OCI-LY3 (cell line): ENCODE data around the gene SCAP.

Experiments
- EZH2phosphoT487 ChIP-seq: fragments of 200-600 bp; shearing (Covaris generic); IDR thresholded peaks from 2 replicates; pipeline ENCODE4 v1.6.1; 2018; ENCODE audit warnings: antibody characterized with exemption, mixed run types, low read depth
- TF ChIP-seq, protein P1 (sequence below): fragments of 200-600, 300-600 bp; sonication (generic); IDR thresholded peaks from 2 replicates; pipeline ENCODE4 v1.5.1; 2014; ENCODE audit warnings: antibody characterized with exemption, low read length, low read depth

DNA sequence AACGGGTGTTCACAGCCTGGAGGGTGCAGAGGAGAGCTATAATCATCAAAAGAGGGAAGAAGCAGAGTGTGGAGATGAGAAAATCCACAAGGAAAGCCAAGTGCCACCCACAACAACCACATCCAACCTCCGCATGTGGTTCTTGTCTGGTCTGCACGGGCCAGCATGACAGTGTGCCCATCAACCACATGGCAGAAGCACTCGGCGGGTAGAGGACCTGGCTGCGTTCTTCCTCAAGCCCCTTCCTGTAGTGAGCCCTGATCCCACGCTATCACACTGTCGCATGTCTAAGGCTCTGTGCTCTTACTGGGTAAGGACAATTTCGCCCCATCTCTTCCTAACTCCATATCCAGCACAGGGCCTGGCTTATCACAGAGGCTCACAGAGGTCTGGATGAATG, 53.0 kb downstream of the SCAP start:
- TF ChIP-seq, protein P1, sequence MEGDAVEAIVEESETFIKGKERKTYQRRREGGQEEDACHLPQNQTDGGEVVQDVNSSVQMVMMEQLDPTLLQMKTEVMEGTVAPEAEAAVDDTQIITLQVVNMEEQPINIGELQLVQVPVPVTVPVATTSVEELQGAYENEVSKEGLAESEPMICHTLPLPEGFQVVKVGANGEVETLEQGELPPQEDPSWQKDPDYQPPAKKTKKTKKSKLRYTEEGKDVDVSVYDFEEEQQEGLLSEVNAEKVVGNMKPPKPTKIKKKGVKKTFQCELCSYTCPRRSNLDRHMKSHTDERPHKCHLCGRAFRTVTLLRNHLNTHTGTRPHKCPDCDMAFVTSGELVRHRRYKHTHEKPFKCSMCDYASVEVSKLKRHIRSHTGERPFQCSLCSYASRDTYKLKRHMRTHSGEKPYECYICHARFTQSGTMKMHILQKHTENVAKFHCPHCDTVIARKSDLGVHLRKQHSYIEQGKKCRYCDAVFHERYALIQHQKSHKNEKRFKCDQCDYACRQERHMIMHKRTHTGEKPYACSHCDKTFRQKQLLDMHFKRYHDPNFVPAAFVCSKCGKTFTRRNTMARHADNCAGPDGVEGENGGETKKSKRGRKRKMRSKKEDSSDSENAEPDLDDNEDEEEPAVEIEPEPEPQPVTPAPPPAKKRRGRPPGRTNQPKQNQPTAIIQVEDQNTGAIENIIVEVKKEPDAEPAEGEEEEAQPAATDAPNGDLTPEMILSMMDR: no peak
- TF ChIP-seq EZH2phosphoT487: no peak
